Activated naive CD4-positive, alpha-beta T cell treated with anti-CD3 and anti-CD28 coated beads, Interleukin-2, amount 50 U/mL, for 24 hours (primary cell): ENCODE results near the gene CD200R1L.
"Not testable (repeated sequence)": the region's sequence is repeated elsewhere in the genome, so short reads cannot be mapped to it uniquely, and the experiment has no call there.

Experiments used
- H3K27ac Mint-ChIP-seq: one replicate; pipeline ENCODE4 v1.8.0; 2021; ENCODE audit warnings: mild to moderate bottlenecking, mixed read lengths
- H3K27me3 Mint-ChIP-seq: one replicate; pipeline ENCODE4 v1.8.0; 2021; ENCODE audit warnings: mixed read lengths
- H3K36me3 Mint-ChIP-seq: one replicate; pipeline ENCODE4 v1.8.0; 2021; ENCODE audit warnings: mixed read lengths
- H3K4me1 Mint-ChIP-seq: one replicate; pipeline ENCODE4 v1.8.0; 2021; ENCODE audit warnings: mixed read lengths
- H3K4me3 Mint-ChIP-seq: one replicate; pipeline ENCODE4 v1.8.0; 2021; ENCODE audit warnings: mild to moderate bottlenecking, mixed read lengths
- H3K9me3 Mint-ChIP-seq: one replicate; pipeline ENCODE4 v1.8.0; 2021; ENCODE audit warnings: mixed read lengths

The CD200R1L gene

DNA sequence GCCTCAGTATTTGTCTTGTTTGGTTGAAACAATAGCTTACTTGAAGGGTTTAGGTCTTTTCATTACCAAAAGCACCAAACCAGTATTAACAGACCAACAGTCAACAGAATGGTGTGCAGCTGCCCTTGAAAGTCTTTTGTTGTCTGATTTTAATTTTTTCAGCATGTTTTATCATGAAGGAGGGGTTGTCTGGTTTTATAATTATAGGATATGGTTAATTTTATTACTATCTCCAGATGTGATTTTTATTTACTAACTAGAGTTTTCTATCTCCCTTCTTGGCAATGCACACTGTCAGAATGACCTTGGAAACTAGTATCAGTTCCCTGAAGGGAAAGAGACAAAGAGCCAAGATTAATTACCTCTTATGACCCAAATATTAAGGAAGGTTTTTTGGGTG, 9.2 kb upstream of the CD200R1L start:
- Mint-ChIP-seq H3K4me1 (peaks cover 27% of the 10 kb centered on the region), H3K4me3 (no peak overlapping the region), H3K27me3 (no peaks in the 10 kb centered on the region), H3K36me3 (peaks cover 9% of the 10 kb centered on the region), H3K27ac (no peak overlapping the region), H3K9me3 (peaks cover 19% of the 10 kb centered on the region)

- H3K27me3 Mint-ChIP-seq, H3K4me3 Mint-ChIP-seq: not testable (repeated sequence)
- peaks cover 13% of the 10 kb centered on the region for H3K36me3 Mint-ChIP-seq
- peak overlapping the region; percentile 27 for H3K27ac Mint-ChIP-seq
- peaks cover 27% of the 10 kb centered on the region for H3K4me1 Mint-ChIP-seq
- H3K9me3 Mint-ChIP-seq = peaks cover 27% of the 10 kb centered on the region
Observed at GRCh38 chr3:112855074-112855473, 8.4 kb upstream of the CD200R1L start.

DNA sequence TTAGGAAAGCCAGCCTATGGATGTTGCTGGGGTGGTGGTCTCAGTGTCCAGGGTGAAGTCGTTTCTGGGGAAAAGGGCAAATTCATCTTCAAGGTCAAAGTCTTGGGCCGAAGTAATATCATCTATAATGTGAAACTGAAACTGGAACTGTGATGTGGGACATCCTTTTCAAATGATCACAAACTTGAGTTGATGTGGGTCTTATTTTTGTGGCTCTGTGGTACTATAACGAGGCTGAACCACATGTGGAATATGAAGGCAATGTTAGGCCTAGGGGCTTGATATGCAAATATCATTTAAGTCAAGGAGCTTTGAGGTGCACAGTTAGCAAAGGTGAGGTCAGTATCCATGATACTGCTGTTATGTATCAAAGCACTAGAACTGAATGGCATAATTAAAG, 1.5 kb upstream of the CD200R1L start:
- H3K4me3 Mint-ChIP-seq = peak overlapping the region; percentile 23
- H3K9me3 Mint-ChIP-seq = peaks cover 25% of the 10 kb centered on the region
- peaks cover 12% of the 10 kb centered on the region for H3K36me3 Mint-ChIP-seq
- H3K4me1 Mint-ChIP-seq = peaks cover 22% of the 10 kb centered on the region
- H3K27ac Mint-ChIP-seq = no peak overlapping the region
- no peaks in the 10 kb centered on the region for H3K27me3 Mint-ChIP-seq

GRCh38 chr3:112847692-112848091, 1.0 kb upstream of the CD200R1L start:
- peaks cover 12% of the 10 kb centered on the region for H3K36me3 Mint-ChIP-seq
- no peaks in the 10 kb centered on the region for H3K27me3 Mint-ChIP-seq
- no peak overlapping the region for H3K27ac Mint-ChIP-seq
- peak overlapping the region; percentile 1 for H3K4me3 Mint-ChIP-seq
- H3K9me3 Mint-ChIP-seq = peaks cover 25% of the 10 kb centered on the region
- H3K4me1 Mint-ChIP-seq = peaks cover 22% of the 10 kb centered on the region

DNA sequence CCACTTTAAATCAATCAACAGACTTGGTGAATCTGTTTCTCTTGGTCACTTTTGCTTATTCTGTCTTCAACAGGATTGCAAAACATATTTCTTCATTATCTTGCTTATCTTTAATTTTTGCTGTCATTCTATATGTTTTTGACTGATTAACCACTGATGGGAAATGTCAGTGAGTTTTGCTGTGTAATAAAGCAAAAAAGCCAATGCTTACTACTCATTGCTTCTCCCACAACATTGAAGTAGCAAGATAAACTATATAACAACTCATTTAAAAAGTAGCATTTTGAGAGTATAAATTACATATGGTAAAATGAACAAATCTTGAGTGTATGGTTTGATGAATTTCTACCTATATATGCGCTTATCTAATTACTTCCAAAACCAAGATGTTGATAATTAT, 892 bp downstream of the CD200R1L start:
- Mint-ChIP-seq H3K4me1 (peaks cover 22% of the 10 kb centered on the region), H3K36me3 (peaks cover 3% of the 10 kb centered on the region), H3K4me3 (no peak overlapping the region), H3K27me3 (no peaks in the 10 kb centered on the region), H3K9me3 (peaks cover 12% of the 10 kb centered on the region), H3K27ac (no peak overlapping the region)

GRCh38 chr3:112829046-112829445, 17.6 kb downstream of the CD200R1L start:
- H3K27me3 Mint-ChIP-seq = no peaks in the 10 kb centered on the region
- no peaks in the 10 kb centered on the region for H3K9me3 Mint-ChIP-seq
- H3K27ac Mint-ChIP-seq = no peak overlapping the region
- no peak overlapping the region for H3K4me3 Mint-ChIP-seq
- no peaks in the 10 kb centered on the region for H3K4me1 Mint-ChIP-seq
- no peaks in the 10 kb centered on the region for H3K36me3 Mint-ChIP-seq

DNA sequence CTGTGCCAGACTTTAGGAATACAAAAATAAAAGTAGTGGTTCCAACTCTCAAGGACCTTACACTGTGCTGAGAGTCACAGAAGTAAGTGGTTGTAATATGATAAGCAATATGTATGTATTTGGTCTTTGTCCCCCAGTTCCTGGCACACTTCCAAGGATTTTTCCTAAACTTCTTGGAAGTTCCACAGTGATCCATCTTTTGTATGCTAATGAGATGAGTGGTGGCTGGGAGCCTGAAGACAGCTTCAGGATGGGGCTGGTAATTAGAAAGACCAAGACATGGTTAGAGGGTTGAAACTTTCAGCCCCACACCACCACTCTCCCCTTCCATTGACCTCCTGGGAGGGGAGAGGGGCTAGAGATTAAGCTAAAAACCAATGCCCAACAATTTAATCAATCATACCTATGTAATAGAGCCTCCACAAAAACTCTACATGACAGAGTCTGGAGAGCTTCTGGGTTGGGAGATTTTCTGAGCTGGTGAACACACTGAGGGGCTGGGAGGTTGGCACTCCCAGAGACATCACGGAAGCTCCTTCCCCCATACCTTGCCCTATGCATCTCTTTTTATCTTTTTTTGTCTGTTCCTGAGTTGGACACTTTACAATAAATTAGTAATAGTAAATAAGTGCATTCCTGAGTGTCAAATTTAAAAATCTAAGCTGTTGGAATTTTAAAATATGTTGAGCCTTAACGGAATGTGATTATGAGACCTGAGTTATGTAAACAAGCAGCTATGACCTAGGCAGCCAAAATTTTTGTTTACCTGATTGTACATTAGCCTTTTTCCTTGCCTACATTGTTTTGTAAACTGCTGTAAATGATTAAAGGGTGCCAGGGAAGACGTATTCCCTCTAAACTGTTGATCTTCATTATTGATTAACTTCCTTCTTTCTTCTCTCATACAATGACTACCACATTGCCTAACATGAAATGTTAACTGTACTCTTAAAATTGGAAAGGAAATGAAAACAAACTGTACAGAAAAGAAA, 24.3 kb downstream of the CD200R1L start:
- Mint-ChIP-seq H3K27me3 (no peaks in the 10 kb centered on the region), H3K9me3 (no peaks in the 10 kb centered on the region), H3K36me3 (no peaks in the 10 kb centered on the region), H3K4me3 (no peak overlapping the region), H3K27ac (no peak overlapping the region), H3K4me1 (no peaks in the 10 kb centered on the region)

- Mint-ChIP-seq H3K4me1 (peaks cover 11% of the 10 kb centered on the region), H3K36me3 (no peaks in the 10 kb centered on the region), H3K4me3 (no peak overlapping the region), H3K9me3 (no peaks in the 10 kb centered on the region), H3K27ac (no peak overlapping the region), H3K27me3 (no peaks in the 10 kb centered on the region)
Observed at GRCh38 chr3:112818289-112818688, 28.4 kb downstream of the CD200R1L start.

DNA sequence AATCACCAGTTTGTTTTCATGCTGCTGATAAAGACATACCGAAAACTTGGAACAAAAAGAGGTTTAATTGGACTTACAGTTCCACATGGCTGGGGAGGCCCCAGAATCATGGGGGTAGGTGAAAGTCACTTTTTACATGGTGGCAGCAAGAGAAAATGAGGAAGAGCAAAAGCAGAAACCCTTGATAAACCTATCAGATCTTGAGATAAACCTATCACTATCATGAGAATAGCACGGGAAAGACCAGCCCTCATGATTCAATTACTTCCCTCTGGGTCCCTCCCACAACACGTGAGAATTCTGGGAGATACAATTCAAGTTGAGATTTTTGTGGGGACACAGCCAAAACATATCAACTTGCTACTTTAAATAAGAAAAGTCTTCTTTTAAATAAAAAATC, 28.9 kb downstream of the CD200R1L start:
- Mint-ChIP-seq H3K4me3 (no peak overlapping the region), H3K9me3 (no peaks in the 10 kb centered on the region), H3K27ac (peak overlapping the region; percentile 15), H3K4me1 (peaks cover 11% of the 10 kb centered on the region), H3K27me3 (no peaks in the 10 kb centered on the region), H3K36me3 (no peaks in the 10 kb centered on the region)

DNA sequence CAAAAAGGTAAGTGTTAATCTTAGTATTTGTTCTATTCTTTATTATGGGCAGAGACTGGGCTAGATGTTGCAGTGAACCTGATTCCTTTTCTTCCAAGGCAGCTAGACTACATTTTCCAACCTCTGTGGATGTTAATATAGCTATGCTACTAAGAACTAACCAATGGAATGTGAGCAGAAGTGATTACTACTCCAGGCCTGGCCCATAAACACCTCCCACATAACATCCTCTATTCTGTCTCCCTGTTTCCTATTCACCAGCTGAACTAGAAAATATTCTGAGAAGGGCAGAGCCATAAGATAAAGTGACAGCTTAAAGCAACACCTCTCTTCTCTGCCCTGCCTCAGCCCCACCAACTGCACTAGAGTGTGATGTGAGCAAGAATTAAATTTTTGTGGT, 29.4 kb downstream of the CD200R1L start:
- Mint-ChIP-seq H3K27ac (no peak overlapping the region), H3K36me3 (no peaks in the 10 kb centered on the region), H3K4me1 (peaks cover 11% of the 10 kb centered on the region), H3K4me3 (no peak overlapping the region), H3K9me3 (no peaks in the 10 kb centered on the region), H3K27me3 (no peaks in the 10 kb centered on the region)

DNA sequence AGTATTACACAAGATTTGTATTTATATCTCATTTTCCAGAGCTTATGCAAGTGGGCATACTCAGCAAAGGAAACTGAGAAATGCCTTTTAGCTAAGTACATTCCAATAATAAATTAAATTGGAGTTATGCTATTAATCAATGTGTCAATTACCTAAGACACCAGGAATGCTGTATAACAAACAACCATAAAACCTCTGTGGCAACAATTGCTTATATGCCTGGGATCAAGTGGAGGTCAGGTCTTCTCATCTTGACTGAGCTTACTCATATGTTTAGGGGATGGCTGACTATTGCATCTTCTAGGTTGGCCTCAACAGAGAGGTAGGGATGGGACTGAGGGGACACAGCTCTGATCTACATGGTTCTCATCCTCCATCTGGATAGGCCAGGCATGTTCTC, 30.7 kb downstream of the CD200R1L start:
- Mint-ChIP-seq H3K36me3 (no peaks in the 10 kb centered on the region), H3K4me1 (peaks cover 11% of the 10 kb centered on the region), H3K9me3 (no peaks in the 10 kb centered on the region), H3K27me3 (no peaks in the 10 kb centered on the region), H3K27ac (no peak overlapping the region), H3K4me3 (no peak overlapping the region)

- no peaks in the 10 kb centered on the region for H3K36me3 Mint-ChIP-seq
- no peak overlapping the region for H3K4me3 Mint-ChIP-seq
- no peak overlapping the region for H3K27ac Mint-ChIP-seq
- H3K4me1 Mint-ChIP-seq = peaks cover 11% of the 10 kb centered on the region
- no peaks in the 10 kb centered on the region for H3K9me3 Mint-ChIP-seq
- no peaks in the 10 kb centered on the region for H3K27me3 Mint-ChIP-seq
Observed at GRCh38 chr3:112814266-112814665, 32.4 kb downstream of the CD200R1L start.

GRCh38 chr3:112813723-112814171, 32.9 kb downstream of the CD200R1L start:
- Mint-ChIP-seq H3K27me3 (no peaks in the 10 kb centered on the region), H3K4me3 (no peak overlapping the region), H3K36me3 (no peaks in the 10 kb centered on the region), H3K4me1 (peaks cover 11% of the 10 kb centered on the region), H3K27ac (no peak overlapping the region), H3K9me3 (no peaks in the 10 kb centered on the region)

- H3K4me3 Mint-ChIP-seq = no peak overlapping the region
- H3K27ac Mint-ChIP-seq = no peak overlapping the region
- no peaks in the 10 kb centered on the region for H3K27me3 Mint-ChIP-seq
- H3K36me3 Mint-ChIP-seq = no peaks in the 10 kb centered on the region
- H3K4me1 Mint-ChIP-seq = peaks cover 11% of the 10 kb centered on the region
- H3K9me3 Mint-ChIP-seq = no peaks in the 10 kb centered on the region
Observed at GRCh38 chr3:112813016-112813415, 33.6 kb downstream of the CD200R1L start.

DNA sequence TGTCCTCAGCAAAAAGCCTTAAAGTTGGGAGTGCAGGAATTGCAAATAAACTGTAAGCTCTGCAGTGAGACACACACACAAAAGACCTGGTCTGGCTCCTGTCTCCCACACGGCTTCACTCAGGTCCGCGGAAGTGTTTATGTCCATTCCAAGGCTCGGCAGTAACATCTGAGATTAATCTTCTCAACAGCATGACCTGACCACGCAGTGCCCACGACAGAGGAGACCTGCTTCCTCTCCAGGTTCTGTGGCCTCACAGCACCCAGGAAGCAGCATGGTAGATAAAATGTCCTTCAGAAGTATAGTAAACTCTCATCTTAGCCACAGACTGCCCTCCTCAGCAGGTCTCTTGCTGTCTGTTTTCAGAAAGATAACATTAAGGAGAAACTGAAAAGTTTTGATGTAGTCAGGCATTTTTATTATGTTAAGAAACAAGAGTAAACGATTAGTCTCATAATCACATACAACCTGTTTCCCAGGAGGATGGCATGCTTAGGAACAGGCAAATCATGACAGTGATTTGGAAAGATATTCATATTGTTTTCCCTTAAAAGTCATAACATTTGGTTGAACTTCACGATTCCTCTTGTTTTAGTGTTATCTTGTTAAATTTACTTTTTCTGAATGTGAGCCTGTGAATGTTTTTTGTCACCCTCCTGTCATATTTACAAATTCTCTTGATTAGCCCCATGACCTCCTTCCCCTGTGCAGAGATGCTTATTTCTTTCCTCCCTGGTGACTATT, 34.6 kb downstream of the CD200R1L start:
- Mint-ChIP-seq H3K27ac (no peak overlapping the region), H3K4me3 (no peak overlapping the region), H3K4me1 (peaks cover 17% of the 10 kb centered on the region), H3K9me3 (no peaks in the 10 kb centered on the region), H3K27me3 (no peaks in the 10 kb centered on the region), H3K36me3 (no peaks in the 10 kb centered on the region)
